HG02870 (cell line): Measurements from ENCODE around the gene ZNF280B.
"Not testable (repeated sequence)": the region's sequence is repeated elsewhere in the genome, so short reads cannot be mapped to it uniquely, and the experiment has no call there.

ENCODE experiments used
- ATAC-seq: cut with Tn5 transposase; IDR thresholded peaks from one replicate; pipeline ENCODE4 v1.9.1; 2021; ENCODE audit warnings: mild to moderate bottlenecking, moderate library complexity; ENCODE audit not compliant: unreplicated experiment

Gene ZNF280B

GRCh38 chr22:22510833-22511232, 2.3 kb upstream of the ZNF280B start:
- not testable (repeated sequence) for ATAC-seq

DNA sequence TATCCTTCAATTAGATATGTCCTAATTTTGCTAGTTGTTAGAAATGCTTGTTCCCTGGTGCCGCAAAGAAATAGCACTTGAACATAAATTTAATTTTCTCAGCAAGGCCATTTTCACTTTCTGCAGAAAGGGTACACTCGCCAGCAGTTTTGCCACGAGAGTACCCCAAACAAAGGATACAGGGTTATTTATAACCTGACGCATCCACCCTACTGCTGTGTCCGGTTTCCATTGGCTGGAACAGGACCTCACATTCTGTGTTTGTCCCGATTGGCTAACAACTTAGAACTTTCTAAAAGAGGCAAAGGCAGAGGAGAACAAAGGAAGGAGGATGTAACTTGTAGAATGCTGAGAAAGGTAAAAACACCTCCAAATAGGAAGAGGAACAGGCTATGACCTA, 1.4 kb upstream of the ZNF280B start:
- ATAC-seq = not testable (repeated sequence)

DNA sequence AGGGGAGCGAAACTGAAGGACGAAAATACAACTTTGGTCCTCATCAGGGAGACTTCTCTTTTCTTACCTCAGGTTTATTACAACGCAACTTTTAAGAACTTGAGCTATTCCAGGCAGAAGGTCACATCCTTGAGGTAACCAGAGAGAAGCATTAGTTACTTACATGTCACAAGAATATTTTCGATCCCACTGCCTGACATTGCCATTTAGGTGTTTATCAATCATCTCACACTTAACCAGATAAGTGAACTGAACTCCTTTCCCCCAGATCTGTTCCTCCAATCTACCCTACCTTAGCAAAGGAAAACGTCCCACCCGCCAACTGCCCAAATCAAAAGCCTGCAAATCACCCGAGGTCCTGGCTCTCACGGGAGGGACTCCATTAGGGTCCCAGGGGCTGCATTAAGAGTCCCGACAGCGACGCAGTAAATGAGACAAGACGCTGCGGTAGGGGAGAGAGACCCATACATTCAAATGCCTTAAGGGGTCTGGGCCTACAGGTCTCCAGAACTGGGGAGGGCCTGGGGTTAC, 734 bp downstream of the ZNF280B start:
- ATAC-seq = no peak

DNA sequence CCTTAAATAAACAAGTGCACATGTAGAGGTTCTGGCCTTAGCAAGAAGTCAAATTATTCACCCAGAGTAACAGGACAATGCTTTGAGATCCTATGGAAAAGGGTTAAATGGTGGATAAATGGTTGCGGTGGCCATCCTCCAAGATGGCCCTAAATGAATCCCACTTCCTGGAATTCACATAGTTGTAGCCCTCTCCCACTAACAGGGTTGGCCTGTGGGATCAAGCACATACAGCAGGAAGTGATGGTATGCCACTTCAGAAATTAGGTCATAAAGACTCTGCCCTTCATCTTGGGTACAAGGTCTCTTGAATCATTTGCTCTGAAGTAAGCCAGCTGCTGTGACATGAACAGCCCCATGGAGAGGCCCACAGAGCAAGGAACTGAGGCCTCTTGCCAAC, 1.8 kb downstream of the ZNF280B start:
- ATAC-seq = no peak

DNA sequence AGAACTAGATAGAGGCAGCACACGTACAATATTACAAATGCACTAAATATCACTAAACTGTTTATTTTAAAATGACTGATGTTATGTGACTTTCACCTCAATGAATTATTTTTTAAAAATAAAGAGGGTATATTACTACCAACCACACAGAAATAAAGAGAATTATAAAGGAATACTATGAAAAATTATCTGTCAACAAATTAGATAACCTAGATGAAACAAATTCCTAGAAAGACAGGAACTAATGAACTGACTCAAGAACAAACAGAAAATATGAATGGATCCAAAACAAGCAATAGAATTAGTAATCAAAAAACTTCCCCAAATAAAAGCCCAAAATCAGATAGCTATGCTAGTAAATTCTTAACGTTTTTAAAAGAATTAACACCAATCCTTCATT, 10.3 kb downstream of the ZNF280B start:
- no peak for ATAC-seq

- ATAC-seq = not testable (repeated sequence)
Measured at GRCh38 chr22:22491589-22491988, 17.0 kb downstream of the ZNF280B start.

DNA sequence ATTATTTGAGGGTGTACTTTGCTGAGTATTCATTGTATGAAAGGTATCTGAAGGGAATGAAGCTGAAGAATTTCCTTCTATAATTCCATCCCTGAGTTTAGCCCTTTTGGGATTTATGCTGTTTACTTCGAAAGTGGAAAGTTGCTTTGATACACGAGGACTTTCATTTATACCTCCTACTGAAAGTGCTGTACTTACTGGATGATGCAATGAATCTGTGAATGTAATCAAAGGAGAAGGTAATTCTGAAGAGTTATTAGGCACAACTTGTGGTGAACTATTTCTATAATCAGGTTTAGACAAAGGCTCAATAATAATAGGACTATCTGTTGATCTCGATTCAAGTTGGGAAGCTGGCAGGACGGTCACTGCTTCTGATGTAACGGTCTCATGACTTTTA, 19.8 kb downstream of the ZNF280B start:
- no peak for ATAC-seq

GRCh38 chr22:22487869-22488597, 20.5 kb downstream of the ZNF280B start:
- no peak for ATAC-seq

DNA sequence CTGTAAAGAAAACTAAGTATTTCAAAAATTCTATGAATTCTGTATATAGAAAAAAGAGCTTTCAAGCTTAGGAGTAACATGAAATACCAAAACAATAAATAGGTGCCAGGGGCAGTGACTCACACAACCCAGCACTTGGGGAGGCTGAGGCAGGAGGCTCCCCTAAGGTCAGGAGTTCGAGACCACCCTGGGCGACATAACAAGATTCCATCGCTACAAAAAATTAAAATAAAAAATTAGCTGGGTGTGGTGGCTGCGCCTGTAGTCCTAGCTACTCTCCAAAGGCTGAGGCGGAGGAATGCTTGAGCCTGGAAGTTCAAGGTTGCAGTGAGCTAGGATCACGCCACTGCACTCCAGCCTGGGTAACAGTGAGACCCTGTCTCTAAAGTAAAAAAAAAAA, 21.5 kb downstream of the ZNF280B start:
- no peak for ATAC-seq

DNA sequence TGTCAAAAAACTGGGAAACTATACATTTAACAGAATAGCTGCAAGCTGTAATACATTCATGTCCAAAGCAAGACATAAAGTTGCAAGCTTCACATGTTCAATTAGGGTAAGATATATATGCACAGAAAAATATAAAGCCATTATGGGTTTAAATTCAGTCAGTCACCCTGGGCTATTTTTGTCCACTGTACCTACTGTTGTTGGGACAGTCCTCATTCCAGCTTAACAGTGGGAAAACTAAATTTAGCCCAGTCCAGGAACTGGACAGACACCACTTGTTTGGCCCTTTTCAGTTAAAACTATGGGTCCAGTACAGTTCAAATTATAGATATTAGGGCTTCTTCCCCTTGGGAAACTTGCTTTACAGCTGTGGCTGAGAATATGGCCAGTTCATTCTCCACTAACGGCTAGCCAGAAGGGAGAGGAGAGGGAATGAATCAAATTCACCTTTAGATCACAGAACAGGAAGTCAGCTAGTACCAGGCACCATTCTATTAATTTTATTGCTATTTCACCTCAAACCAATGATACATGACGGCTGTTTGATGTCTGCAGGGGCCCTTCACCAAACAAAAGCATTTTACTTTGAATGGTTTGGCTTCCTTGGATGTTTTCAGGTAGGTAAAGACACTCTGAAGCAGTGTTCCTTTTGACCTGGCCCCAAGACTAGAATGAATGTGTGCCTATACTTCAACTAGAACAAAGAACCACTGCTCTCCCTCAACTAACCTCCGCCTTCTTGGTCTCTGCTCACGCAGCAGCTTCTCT, 22.2 kb downstream of the ZNF280B start:
- no peak for ATAC-seq

- ATAC-seq = no peak
Measured at GRCh38 chr22:22485524-22485923, 23.0 kb downstream of the ZNF280B start.

- ATAC-seq = no peak
Measured at GRCh38 chr22:22484023-22484422, 24.5 kb downstream of the ZNF280B start.

GRCh38 chr22:22480940-22481339, 27.6 kb downstream of the ZNF280B start:
- no peak for ATAC-seq

DNA sequence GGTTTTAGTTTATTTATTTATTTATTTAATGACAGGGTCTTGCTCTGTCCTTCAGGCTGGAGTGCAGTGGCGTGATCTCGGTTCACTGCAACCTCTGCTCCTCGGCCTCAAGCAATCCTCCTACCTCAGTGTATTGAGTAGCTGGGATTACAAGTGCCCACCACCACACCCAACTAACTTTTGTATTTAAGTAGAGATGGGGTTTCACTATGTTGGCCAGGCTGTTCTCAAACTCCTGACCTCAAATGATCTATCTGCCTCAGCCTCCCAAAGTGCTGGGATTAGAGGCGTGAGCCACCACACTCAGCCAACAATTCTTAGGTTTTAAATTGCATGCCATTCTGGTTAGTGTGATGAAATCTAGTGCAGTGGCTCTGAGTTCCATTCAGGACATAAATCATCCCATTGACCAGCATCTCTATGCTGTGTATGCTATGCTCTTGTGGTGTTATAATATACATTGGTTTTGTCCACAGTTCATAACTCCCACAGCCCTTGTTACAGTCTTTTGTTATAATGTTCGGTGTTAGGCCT, 28.5 kb downstream of the ZNF280B start:
- no peak for ATAC-seq

DNA sequence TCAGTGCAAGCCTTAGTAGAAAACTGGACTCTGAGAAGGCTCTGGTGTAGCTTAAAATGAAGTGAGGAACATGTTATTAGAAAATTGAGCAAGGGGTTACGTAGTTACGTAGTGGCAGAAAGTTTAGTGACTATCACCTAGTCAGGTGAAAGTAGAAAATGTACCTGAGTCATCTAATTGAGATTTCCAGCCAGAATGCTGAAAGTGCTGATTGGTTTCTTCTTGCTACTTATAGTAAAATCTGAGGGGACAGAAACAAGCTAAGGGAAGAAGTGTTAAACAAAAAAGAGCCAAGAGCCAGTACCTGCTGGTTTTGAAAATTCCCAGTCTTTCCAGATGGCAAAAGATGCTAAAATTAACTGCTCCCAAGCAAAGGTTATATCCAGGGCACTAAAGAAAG, 29.4 kb downstream of the ZNF280B start:
- ATAC-seq = no peak

DNA sequence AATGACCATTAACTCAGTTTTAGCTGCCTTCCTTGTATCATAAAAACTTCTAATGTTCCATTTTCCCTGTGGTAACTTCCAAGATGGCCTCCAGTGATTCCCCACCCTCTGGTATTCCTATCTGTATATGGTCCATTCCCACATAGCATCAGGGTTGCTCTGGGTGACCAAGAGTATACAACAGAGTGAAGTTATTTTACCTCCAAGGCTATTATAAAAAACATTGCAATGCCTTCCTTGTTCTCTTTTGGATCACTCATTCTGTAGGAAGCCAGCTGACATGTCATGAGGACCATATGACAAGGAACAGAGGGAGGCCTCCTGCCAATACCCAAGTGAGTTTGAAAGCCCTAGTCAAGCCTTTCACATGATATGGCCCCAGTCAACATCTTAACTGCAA, 30.1 kb downstream of the ZNF280B start:
- no peak for ATAC-seq

- no peak for ATAC-seq
Measured at GRCh38 chr22:22474733-22475132, 33.8 kb downstream of the ZNF280B start.

DNA sequence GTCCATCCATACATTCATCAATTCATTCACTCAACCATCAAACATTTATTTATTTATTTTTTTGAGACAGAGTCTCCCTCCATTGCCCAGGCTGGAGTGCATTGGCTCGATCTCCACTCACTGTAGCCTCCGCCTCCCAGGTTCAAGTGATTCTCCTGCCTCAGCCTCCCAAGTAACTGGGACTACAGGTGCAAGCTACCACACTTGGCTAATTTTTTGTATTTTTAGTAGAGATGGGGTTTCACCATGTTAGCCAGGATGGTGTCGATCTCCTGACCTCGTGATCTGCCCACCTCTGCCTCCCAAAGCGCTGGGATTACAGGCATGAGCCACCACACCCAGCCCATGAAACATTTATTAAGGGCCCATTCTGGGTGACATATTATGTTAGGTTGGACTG, 37.4 kb downstream of the ZNF280B start:
- not testable (repeated sequence) for ATAC-seq

DNA sequence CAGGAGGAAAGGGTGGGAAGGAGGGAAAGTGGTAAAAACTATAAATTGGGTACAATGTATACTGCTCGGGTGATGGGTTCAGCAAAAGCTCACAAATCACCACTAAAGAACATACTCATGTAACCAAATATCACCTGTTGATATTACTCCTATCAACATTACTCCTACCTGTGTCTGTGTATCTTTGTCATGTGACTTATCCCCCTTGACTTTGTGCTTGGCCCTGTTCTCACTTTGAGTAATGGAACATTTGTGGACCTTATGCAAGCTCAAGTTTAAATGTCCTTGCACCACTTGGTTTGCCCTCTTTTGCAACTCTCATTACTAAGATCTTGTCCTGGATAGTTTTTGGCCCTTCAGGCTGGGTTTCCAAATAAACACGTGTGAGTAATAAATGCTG, 39.0 kb downstream of the ZNF280B start:
- no peak for ATAC-seq

- not testable (repeated sequence) for ATAC-seq
Measured at GRCh38 chr22:22468794-22469469, 39.6 kb downstream of the ZNF280B start.

DNA sequence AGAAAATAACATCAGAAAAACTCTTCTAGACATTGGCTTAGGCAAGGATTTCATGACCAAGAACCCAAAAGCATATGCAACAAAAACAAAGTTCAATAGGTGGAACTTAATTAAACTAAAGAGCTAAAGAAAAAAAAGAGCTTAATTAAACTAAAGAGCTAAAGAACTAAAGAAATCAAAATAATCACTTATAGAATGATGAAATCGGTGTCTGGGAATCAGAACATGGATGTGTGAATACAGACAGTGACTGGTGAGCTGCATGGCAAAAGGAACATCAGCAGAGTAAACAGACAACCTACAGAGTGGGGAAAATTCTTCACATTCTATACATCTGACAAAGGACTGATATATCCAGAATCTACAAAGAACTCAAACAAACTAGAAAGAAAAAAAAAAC, 41.4 kb downstream of the ZNF280B start:
- ATAC-seq = no peak
